Gastroesophageal sphincter (tissue), 3 donors: Measurements from ENCODE around the gene DSCAML1.

Experiments
- POLR2A ChIP-seq, 2 donors: fragments of 450-650 bp; IDR thresholded peaks; one replicate each; pipeline ENCODE4 v1.6.1; 2017; ENCODE audit warnings: antibody characterized with exemption in 2 of 2, mild to moderate bottlenecking in 2 of 2, moderate library complexity in 1 of 2
- TF ChIP-seq, protein P1 (sequence below), 4 experiments: fragments of 200-600 bp in 2 of 4; fragments of 450-650 bp in 2 of 4; sonication (generic) in 1 of 4; IDR thresholded peaks; one replicate each; pipeline ENCODE4 v1.5.1; 2017 to 2019; ENCODE audit warnings: antibody characterized with exemption in 4 of 4, mild to moderate bottlenecking in 2 of 4, moderate library complexity in 2 of 4

DNA sequence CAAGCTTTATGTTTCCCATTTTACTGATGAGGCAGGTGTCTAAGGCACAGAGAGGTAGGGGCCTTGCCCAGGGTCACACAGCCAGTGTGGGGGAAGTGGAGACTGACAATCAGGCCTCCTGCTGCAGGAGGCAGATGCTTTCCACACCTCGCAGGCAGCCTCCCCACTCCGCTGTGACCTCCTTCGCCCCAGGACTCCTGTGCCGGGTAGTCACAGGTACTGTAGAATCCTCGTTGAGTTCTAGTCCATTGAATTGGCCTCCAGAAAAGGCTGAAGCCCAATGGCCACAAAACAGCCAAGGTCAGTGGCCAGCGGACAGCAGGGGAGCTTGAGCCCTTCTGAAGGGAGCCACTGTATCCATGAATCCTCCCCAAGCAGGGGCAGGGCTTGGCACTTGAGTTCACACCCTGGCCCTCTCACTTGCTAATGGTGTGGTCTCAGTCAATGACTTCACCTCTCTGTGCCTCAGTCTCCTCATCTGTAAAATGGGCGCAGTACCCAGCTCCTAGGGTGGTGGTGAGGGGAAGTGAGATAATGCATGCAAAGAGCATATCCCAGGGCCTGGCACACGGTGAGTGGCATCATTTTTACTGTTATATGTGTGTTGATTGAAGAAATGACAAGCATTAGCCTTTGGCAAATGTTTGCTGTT, 28.6 kb upstream of the DSCAML1 start:
- no peak for TF ChIP-seq POLR2A (IDR thresholded peaks at IDR 0.05)
- TF ChIP-seq, protein P1, sequence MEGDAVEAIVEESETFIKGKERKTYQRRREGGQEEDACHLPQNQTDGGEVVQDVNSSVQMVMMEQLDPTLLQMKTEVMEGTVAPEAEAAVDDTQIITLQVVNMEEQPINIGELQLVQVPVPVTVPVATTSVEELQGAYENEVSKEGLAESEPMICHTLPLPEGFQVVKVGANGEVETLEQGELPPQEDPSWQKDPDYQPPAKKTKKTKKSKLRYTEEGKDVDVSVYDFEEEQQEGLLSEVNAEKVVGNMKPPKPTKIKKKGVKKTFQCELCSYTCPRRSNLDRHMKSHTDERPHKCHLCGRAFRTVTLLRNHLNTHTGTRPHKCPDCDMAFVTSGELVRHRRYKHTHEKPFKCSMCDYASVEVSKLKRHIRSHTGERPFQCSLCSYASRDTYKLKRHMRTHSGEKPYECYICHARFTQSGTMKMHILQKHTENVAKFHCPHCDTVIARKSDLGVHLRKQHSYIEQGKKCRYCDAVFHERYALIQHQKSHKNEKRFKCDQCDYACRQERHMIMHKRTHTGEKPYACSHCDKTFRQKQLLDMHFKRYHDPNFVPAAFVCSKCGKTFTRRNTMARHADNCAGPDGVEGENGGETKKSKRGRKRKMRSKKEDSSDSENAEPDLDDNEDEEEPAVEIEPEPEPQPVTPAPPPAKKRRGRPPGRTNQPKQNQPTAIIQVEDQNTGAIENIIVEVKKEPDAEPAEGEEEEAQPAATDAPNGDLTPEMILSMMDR (IDR thresholded peaks at IDR 0.05), result no peak
